Kidney glomerular epithelial cell (primary cell): Measurements from ENCODE around the gene CYB5R3.
"Not testable (repeated sequence)": the region's sequence is repeated elsewhere in the genome, so short reads cannot be mapped to it uniquely, and the experiment has no call there.

Experiments
- DNase-seq: peaks from one replicate; lab custom pipeline; 2025; lab: John Stamatoyannopoulos, UW

Gene CYB5R3

GRCh38 chr22:42601879-42602465 is 47.2 kb downstream of the CYB5R3 start:
- no peak for DNase-seq

- DNase-seq: no peak
Measured at GRCh38 chr22:42596863-42597530, 52.2 kb downstream of the CYB5R3 start.

GRCh38 chr22:42596336-42596735 is 52.9 kb downstream of the CYB5R3 start:
- DNase-seq: no peak

GRCh38 chr22:42595434-42595833 is 53.8 kb downstream of the CYB5R3 start:
- DNase-seq: no peak

GRCh38 chr22:42591987-42592386 is 57.2 kb downstream of the CYB5R3 start:
- DNase-seq: no peak

GRCh38 chr22:42587588-42588175 is 61.5 kb downstream of the CYB5R3 start:
- DNase-seq: no peak

GRCh38 chr22:42586381-42586780 is 62.8 kb downstream of the CYB5R3 start:
- DNase-seq: no peak

GRCh38 chr22:42585096-42585495 is 64.1 kb downstream of the CYB5R3 start:
- DNase-seq: no peak

- no peak for DNase-seq
Measured at GRCh38 chr22:42584364-42584940, 64.7 kb downstream of the CYB5R3 start.

- no peak for DNase-seq
Measured at GRCh38 chr22:42582987-42583386, 66.2 kb downstream of the CYB5R3 start.

- peak; percentile 52 for DNase-seq
Measured at GRCh38 chr22:42581762-42582716, 67.2 kb downstream of the CYB5R3 start.

GRCh38 chr22:42581194-42581761 is 67.9 kb downstream of the CYB5R3 start:
- not testable (repeated sequence) for DNase-seq

GRCh38 chr22:42580040-42580439 is 69.2 kb downstream of the CYB5R3 start:
- not testable (repeated sequence) for DNase-seq

GRCh38 chr22:42577623-42578240 is 71.5 kb downstream of the CYB5R3 start:
- DNase-seq: no peak

GRCh38 chr22:42577141-42577540 is 72.1 kb downstream of the CYB5R3 start:
- not testable (repeated sequence) for DNase-seq

- DNase-seq: not testable (repeated sequence)
Measured at GRCh38 chr22:42575996-42576574, 73.1 kb downstream of the CYB5R3 start.

- DNase-seq: not testable (repeated sequence)
Measured at GRCh38 chr22:42574468-42574867, 74.7 kb downstream of the CYB5R3 start.

- DNase-seq: not testable (repeated sequence)
Measured at GRCh38 chr22:42574046-42574445, 75.1 kb downstream of the CYB5R3 start.

GRCh38 chr22:42571068-42571467 is 78.1 kb downstream of the CYB5R3 start:
- DNase-seq: not testable (repeated sequence)

- DNase-seq: not testable (repeated sequence)
Measured at GRCh38 chr22:42570580-42570979, 78.6 kb downstream of the CYB5R3 start.

- DNase-seq: not testable (repeated sequence)
Measured at GRCh38 chr22:42567950-42568349, 81.2 kb downstream of the CYB5R3 start.
